Glutamatergic neuron (in vitro differentiated cells): Measurements from ENCODE around the gene EIF5. TPM values are rescaled to one million over a fixed set of nuclear protein-coding genes. Genes with fewer than 3 reads are reported as not detected.
"Not testable (repeated sequence)": the region's sequence is repeated elsewhere in the genome, so short reads cannot be mapped to it uniquely, and the experiment has no call there.

Source experiments
- DNase-seq: peaks from one replicate; pipeline ENCODE4 v3.0.0; 2022
- H3K27ac Mint-ChIP-seq: one replicate; pipeline ENCODE4 v1.8.0; 2020; ENCODE audit warnings: mild to moderate bottlenecking, mixed read lengths, inconsistent platforms; ENCODE audit not compliant: unreplicated experiment
- H3K27me3 Mint-ChIP-seq: one replicate; pipeline ENCODE4 v1.8.0; 2020; ENCODE audit warnings: mild to moderate bottlenecking, moderate library complexity, mixed read lengths, inconsistent platforms; ENCODE audit not compliant: unreplicated experiment
- H3K36me3 Mint-ChIP-seq: one replicate; pipeline ENCODE4 v1.8.0; 2020; ENCODE audit warnings: mild to moderate bottlenecking, mixed read lengths, inconsistent platforms; ENCODE audit not compliant: unreplicated experiment
- H3K4me1 Mint-ChIP-seq: one replicate; pipeline ENCODE4 v1.8.0; 2020; ENCODE audit warnings: mild to moderate bottlenecking, low read depth, mixed read lengths, inconsistent platforms; ENCODE audit not compliant: unreplicated experiment
- H3K4me3 Mint-ChIP-seq: one replicate; pipeline ENCODE4 v1.8.0; 2020; ENCODE audit warnings: mild to moderate bottlenecking, mixed read lengths, inconsistent platforms; ENCODE audit not compliant: unreplicated experiment
- H3K9me3 Mint-ChIP-seq: one replicate; pipeline ENCODE4 v1.8.0; 2020; ENCODE audit warnings: mild to moderate bottlenecking, moderate library complexity, mixed read lengths, inconsistent platforms; ENCODE audit not compliant: unreplicated experiment
- CTCF ChIP-seq: fragments of 200-600 bp; sonication (generic); IDR thresholded peaks from one replicate; pipeline ENCODE4 v1.5.0; 2021; ENCODE audit not compliant: partially characterized antibody, unreplicated experiment
- total RNA-seq: library from RNA; stranded (reverse); fragmentation: NEBNext Ultra II Directional; extraction: Animal tissue kit (Norgen Biotek cat#: 25700); gene quantifications from one replicate; pipeline ENCODE4 v1.2.1, GENCODE V29; 2021; ENCODE audit not compliant: unreplicated experiment

Gene EIF5
- total RNA-seq, 1 donor from 2014 or later: 232 TPM

GRCh38 chr14:103348154-103348553 lies 14.1 kb downstream of the EIF5 start:
- Mint-ChIP-seq H3K27me3 (no peaks in the 10 kb centered on the region), H3K36me3 (peaks cover 9% of the 10 kb centered on the region), H3K27ac (no peak overlapping the region), H3K4me1 (peaks cover 1% of the 10 kb centered on the region), H3K4me3 (no peak overlapping the region), H3K9me3 (peaks cover 2% of the 10 kb centered on the region)
- no peak for DNase-seq
- TF ChIP-seq CTCF: no peak

GRCh38 chr14:103349982-103350381 lies 15.9 kb downstream of the EIF5 start:
- peaks cover 4% of the 10 kb centered on the region for H3K36me3 Mint-ChIP-seq
- no peak for TF ChIP-seq CTCF
- no peak overlapping the region for H3K4me3 Mint-ChIP-seq
- no peak overlapping the region for H3K27ac Mint-ChIP-seq
- H3K27me3 Mint-ChIP-seq: no peaks in the 10 kb centered on the region
- no peaks in the 10 kb centered on the region for H3K9me3 Mint-ChIP-seq
- DNase-seq: no peak
- peaks cover 1% of the 10 kb centered on the region for H3K4me1 Mint-ChIP-seq

GRCh38 chr14:103353362-103353761 lies 19.3 kb downstream of the EIF5 start:
- no peaks in the 10 kb centered on the region for H3K9me3 Mint-ChIP-seq
- DNase-seq: no peak
- H3K36me3 Mint-ChIP-seq: no peaks in the 10 kb centered on the region
- no peak for TF ChIP-seq CTCF
- no peaks in the 10 kb centered on the region for H3K27me3 Mint-ChIP-seq
- H3K27ac Mint-ChIP-seq: no peak overlapping the region
- H3K4me3 Mint-ChIP-seq: no peak overlapping the region
- no peaks in the 10 kb centered on the region for H3K4me1 Mint-ChIP-seq

- DNase-seq: no peak
- H3K27ac Mint-ChIP-seq: no peak overlapping the region
- H3K4me3 Mint-ChIP-seq: no peak overlapping the region
- H3K9me3 Mint-ChIP-seq: no peaks in the 10 kb centered on the region
- H3K27me3 Mint-ChIP-seq: no peaks in the 10 kb centered on the region
- no peaks in the 10 kb centered on the region for H3K36me3 Mint-ChIP-seq
- H3K4me1 Mint-ChIP-seq: no peaks in the 10 kb centered on the region
- TF ChIP-seq CTCF: no peak
These were observed 20.1 kb downstream of the EIF5 start for GRCh38 chr14:103354141-103354540.

- Mint-ChIP-seq H3K27me3 (no peaks in the 10 kb centered on the region), H3K4me3 (no peak overlapping the region), H3K36me3 (peaks cover 7% of the 10 kb centered on the region), H3K9me3 (no peaks in the 10 kb centered on the region), H3K4me1 (no peaks in the 10 kb centered on the region), H3K27ac (no peak overlapping the region)
- no peak for TF ChIP-seq CTCF
- no peak for DNase-seq
These were observed 22.1 kb downstream of the EIF5 start for GRCh38 chr14:103356024-103356682.

GRCh38 chr14:103357552-103357951 lies 23.5 kb downstream of the EIF5 start:
- H3K27ac Mint-ChIP-seq, H3K4me3 Mint-ChIP-seq, H3K27me3 Mint-ChIP-seq, H3K9me3 Mint-ChIP-seq, H3K36me3 Mint-ChIP-seq, DNase-seq, H3K4me1 Mint-ChIP-seq: not testable (repeated sequence)
